Astrocyte (in vitro differentiated cells and primary cell): ENCODE data around the gene HIF1AN. TPM values are rescaled to one million over a fixed set of nuclear protein-coding genes. Genes with fewer than 3 reads are reported as not detected.

ENCODE experiments used
- DNase-seq: peaks from one replicate; pipeline ENCODE4 v3.0.0-alpha.2; 2010; ENCODE audit warnings: low read depth
- FAIRE-seq: peaks from 2 replicates; lab custom pipeline; 2011; peaks lifted over from hg19 to GRCh38; lab: Jason Lieb, UNC
- H2AFZ ChIP-seq: 2 replicates; pipeline ENCODE4 v1.6.0; 2012; ENCODE audit warnings: low read depth, low read length, inconsistent platforms
- H3K27ac ChIP-seq: 2 replicates; pipeline ENCODE4 v1.5.1; 2011; ENCODE audit warnings: low read depth, low read length, inconsistent platforms
- H3K27me3 ChIP-seq: 2 replicates; pipeline ENCODE4 v1.6.0; 2011; ENCODE audit warnings: low read length, inconsistent platforms; ENCODE audit not compliant: insufficient read depth
- H3K36me3 ChIP-seq: 2 replicates; pipeline ENCODE4 v1.5.1; 2011; ENCODE audit warnings: low read length, inconsistent platforms; ENCODE audit not compliant: insufficient read depth
- H3K4me1 ChIP-seq: 2 replicates; pipeline ENCODE4 v1.5.1; 2011; ENCODE audit warnings: low read length, inconsistent platforms; ENCODE audit not compliant: insufficient read depth
- H3K4me2 ChIP-seq: 2 replicates; pipeline ENCODE4 v1.6.0; 2012; ENCODE audit warnings: low read length, inconsistent platforms
- H3K4me3 ChIP-seq: 2 replicates; pipeline ENCODE4 v1.5.1; 2011; ENCODE audit warnings: low read depth, mild to moderate bottlenecking, low read length, inconsistent platforms; ENCODE audit not compliant: insufficient read depth
- H3K79me2 ChIP-seq: 2 replicates; pipeline ENCODE4 v1.6.0; 2012; ENCODE audit warnings: mild to moderate bottlenecking, low read length, inconsistent platforms; ENCODE audit not compliant: insufficient read depth
- H3K9ac ChIP-seq: 2 replicates; pipeline ENCODE4 v1.6.0; 2012; ENCODE audit warnings: mild to moderate bottlenecking, low read length, inconsistent platforms
- H3K9me3 ChIP-seq: 2 replicates; pipeline ENCODE4 v1.5.1; 2012; ENCODE audit warnings: low read depth, mild to moderate bottlenecking, low read length, inconsistent platforms; ENCODE audit not compliant: insufficient read depth
- H4K20me1 ChIP-seq: 2 replicates; pipeline ENCODE4 v1.6.0; 2012; ENCODE audit warnings: low read length, inconsistent platforms; ENCODE audit not compliant: insufficient read depth
- H3K27ac Mint-ChIP-seq: one replicate; pipeline ENCODE4 v1.8.0; 2021; ENCODE audit warnings: mild to moderate bottlenecking, mixed read lengths; ENCODE audit not compliant: unreplicated experiment
- H3K27me3 Mint-ChIP-seq: one replicate; pipeline ENCODE4 v1.8.0; 2021; ENCODE audit warnings: low read depth, mixed read lengths; ENCODE audit not compliant: unreplicated experiment
- H3K36me3 Mint-ChIP-seq: one replicate; pipeline ENCODE4 v1.8.0; 2021; ENCODE audit warnings: low read depth, mixed read lengths; ENCODE audit not compliant: unreplicated experiment
- H3K4me1 Mint-ChIP-seq: one replicate; pipeline ENCODE4 v1.8.0; 2021; ENCODE audit warnings: low read depth, mixed read lengths; ENCODE audit not compliant: unreplicated experiment
- H3K4me3 Mint-ChIP-seq: one replicate; pipeline ENCODE4 v1.8.0; 2021; ENCODE audit warnings: mild to moderate bottlenecking, moderate library complexity, mixed read lengths; ENCODE audit not compliant: unreplicated experiment
- H3K9me3 Mint-ChIP-seq: one replicate; pipeline ENCODE4 v1.8.0; 2021; ENCODE audit warnings: mild to moderate bottlenecking, mixed read lengths; ENCODE audit not compliant: unreplicated experiment
- EZH2 ChIP-seq: IDR thresholded peaks from 2 replicates; pipeline ENCODE4 v1.6.1; 2012; ENCODE audit warnings: mild to moderate bottlenecking, low read length, inconsistent platforms; ENCODE audit not compliant: insufficient read depth
- total RNA-seq: library from RNA; stranded (reverse); gene quantifications from 2 replicates; pipeline ENCODE4 v1.2.1, GENCODE V29; 2021
- TF ChIP-seq, protein P1 (sequence below): IDR thresholded peaks from 2 replicates; pipeline ENCODE4 v1.5.1; 2011; ENCODE audit warnings: low read depth, mild to moderate bottlenecking, inconsistent platforms, low read length, moderate library complexity; ENCODE audit not compliant: insufficient read depth

Gene HIF1AN
- total RNA-seq, 1 donor from 2014 or later = 49.4 TPM

GRCh38 chr10:100508266-100508665 is 27.5 kb upstream of the HIF1AN start:
- TF ChIP-seq, protein P1, sequence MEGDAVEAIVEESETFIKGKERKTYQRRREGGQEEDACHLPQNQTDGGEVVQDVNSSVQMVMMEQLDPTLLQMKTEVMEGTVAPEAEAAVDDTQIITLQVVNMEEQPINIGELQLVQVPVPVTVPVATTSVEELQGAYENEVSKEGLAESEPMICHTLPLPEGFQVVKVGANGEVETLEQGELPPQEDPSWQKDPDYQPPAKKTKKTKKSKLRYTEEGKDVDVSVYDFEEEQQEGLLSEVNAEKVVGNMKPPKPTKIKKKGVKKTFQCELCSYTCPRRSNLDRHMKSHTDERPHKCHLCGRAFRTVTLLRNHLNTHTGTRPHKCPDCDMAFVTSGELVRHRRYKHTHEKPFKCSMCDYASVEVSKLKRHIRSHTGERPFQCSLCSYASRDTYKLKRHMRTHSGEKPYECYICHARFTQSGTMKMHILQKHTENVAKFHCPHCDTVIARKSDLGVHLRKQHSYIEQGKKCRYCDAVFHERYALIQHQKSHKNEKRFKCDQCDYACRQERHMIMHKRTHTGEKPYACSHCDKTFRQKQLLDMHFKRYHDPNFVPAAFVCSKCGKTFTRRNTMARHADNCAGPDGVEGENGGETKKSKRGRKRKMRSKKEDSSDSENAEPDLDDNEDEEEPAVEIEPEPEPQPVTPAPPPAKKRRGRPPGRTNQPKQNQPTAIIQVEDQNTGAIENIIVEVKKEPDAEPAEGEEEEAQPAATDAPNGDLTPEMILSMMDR = no peak
- no peak for TF ChIP-seq EZH2
- H3K4me3 ChIP-seq = no peak overlapping the region
- H3K4me1 ChIP-seq = peaks cover 24% of the 10 kb centered on the region
- peaks cover 19% of the 10 kb centered on the region for H3K36me3 Mint-ChIP-seq
- FAIRE-seq = no peak
- DNase-seq = no peak
- H3K4me3 Mint-ChIP-seq = peak overlapping the region; percentile 45
- no peak overlapping the region for H3K4me2 ChIP-seq
- no peaks in the 10 kb centered on the region for H3K9me3 Mint-ChIP-seq
- no peak overlapping the region for H2AFZ ChIP-seq
- no peak overlapping the region for H3K27ac Mint-ChIP-seq
- H3K27ac ChIP-seq = no peak overlapping the region
- H3K4me1 Mint-ChIP-seq = peaks cover 8% of the 10 kb centered on the region
- no peaks in the 10 kb centered on the region for H3K9me3 ChIP-seq
- peaks cover 18% of the 10 kb centered on the region for H3K27me3 Mint-ChIP-seq
- no peaks in the 10 kb centered on the region for H3K79me2 ChIP-seq
- no peaks in the 10 kb centered on the region for H3K36me3 ChIP-seq
- H4K20me1 ChIP-seq = no peaks in the 10 kb centered on the region
- no peak overlapping the region for H3K9ac ChIP-seq
- no peaks in the 10 kb centered on the region for H3K27me3 ChIP-seq

GRCh38 chr10:100508691-100509150 is 27.0 kb upstream of the HIF1AN start:
- Histone ChIP-seq H3K79me2 (no peaks in the 10 kb centered on the region), H3K9ac (no peak overlapping the region), H4K20me1 (no peaks in the 10 kb centered on the region), H3K4me2 (no peak overlapping the region), H3K4me3 (no peak overlapping the region), H3K27ac (no peak overlapping the region), H3K36me3 (no peaks in the 10 kb centered on the region), H2AFZ (no peak overlapping the region), H3K4me1 (peaks cover 24% of the 10 kb centered on the region), H3K9me3 (no peaks in the 10 kb centered on the region), H3K27me3 (no peaks in the 10 kb centered on the region)
- DNase-seq = peak; percentile 41
- Mint-ChIP-seq H3K27me3 (peaks cover 18% of the 10 kb centered on the region), H3K27ac (no peak overlapping the region), H3K36me3 (peaks cover 19% of the 10 kb centered on the region), H3K9me3 (no peaks in the 10 kb centered on the region), H3K4me1 (peaks cover 7% of the 10 kb centered on the region), H3K4me3 (no peak overlapping the region)
- peak; percentile 62 for FAIRE-seq
- TF ChIP-seq EZH2 = no peak
- TF ChIP-seq, protein P1 = peak; percentile 74

DNA sequence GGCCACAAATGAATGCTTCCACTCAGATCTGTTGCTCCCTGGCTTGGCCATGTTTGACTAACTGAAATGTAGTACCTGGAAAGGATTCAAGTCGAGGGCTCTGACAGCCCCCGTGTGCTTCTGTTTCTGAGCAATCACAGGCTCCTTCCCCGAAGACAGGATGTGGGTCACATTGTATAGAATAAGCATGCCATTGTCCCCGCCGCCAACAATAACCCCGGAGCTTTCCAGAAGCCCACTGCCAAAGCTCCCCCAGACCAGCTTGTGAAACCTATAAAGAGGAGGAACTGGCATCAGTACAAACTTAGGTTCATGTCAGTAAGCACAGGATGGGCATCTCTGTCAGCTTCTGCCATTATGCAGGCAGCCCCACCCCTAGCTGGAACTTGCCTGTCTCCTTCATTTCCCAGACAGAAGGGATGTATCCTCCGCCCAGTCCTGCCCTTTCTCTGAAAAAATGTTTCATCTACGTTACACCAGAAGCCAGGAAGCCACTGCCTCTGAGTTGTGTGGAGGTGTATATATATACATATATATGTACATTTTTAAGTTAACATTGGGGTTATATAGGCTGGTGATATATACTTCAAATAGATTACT is 26.4 kb upstream of the HIF1AN start:
- Histone ChIP-seq H3K9me3 (no peaks in the 10 kb centered on the region), H3K79me2 (no peaks in the 10 kb centered on the region), H3K36me3 (no peaks in the 10 kb centered on the region), H2AFZ (no peak overlapping the region), H3K9ac (no peak overlapping the region), H3K4me2 (no peak overlapping the region), H3K27me3 (no peaks in the 10 kb centered on the region), H4K20me1 (no peaks in the 10 kb centered on the region), H3K4me1 (peaks cover 22% of the 10 kb centered on the region), H3K27ac (no peak overlapping the region), H3K4me3 (no peak overlapping the region)
- no peaks in the 10 kb centered on the region for H3K9me3 Mint-ChIP-seq
- FAIRE-seq (no peak), DNase-seq (no peak)
- peaks cover 18% of the 10 kb centered on the region for H3K27me3 Mint-ChIP-seq
- peaks cover 22% of the 10 kb centered on the region for H3K36me3 Mint-ChIP-seq
- no peak overlapping the region for H3K4me3 Mint-ChIP-seq
- no peak overlapping the region for H3K27ac Mint-ChIP-seq
- peaks cover 2% of the 10 kb centered on the region for H3K4me1 Mint-ChIP-seq
- no peak for TF ChIP-seq EZH2
- TF ChIP-seq, protein P1 = no peak
